ENCODE results near the gene UGT3A2. TPM values are rescaled to one million over a fixed set of nuclear protein-coding genes. Genes with fewer than 3 reads are reported as not detected.

Gene UGT3A2
- total RNA-seq, 1 experiment from 2014 or later: 0.10 TPM

DNA sequence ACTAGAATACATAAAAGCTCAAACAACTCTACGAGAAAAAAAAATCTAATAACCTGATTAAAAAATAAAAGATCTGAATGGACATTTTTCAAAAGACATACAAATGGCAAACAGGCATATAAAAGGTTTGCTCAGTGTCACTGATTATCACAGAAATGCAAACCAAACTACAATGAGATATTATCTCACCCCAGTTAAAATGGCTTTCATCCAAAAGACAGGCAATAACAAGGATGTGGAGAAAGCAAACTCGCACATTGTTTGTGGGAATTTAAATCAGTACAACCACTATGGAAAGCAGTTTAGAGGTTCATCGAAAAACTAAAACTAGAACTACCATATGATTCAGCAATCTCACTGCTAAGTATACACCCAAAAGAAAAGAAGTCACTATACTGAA lies 20.8 kb downstream of the UGT3A2 start:
- no peaks in the 10 kb centered on the region for H3K27me3 ChIP-seq (ENCODE audit: control insufficient read depth, insufficient read depth, low read length)
- ChIA-PET CTCF (no interaction called here), POLR2A (no interaction called here)
- intact Hi-C loops (cut with micrococcal nuclease; ENCODE audit: unreplicated experiment): no loop called here
- in situ Hi-C loops (cut with HindIII; ENCODE audit: low pct_unique_long_range_greater_than_20kb, low sequenced_read_pairs): no loop called here
- BruUV-seq (replicated peaks): no TSS peak
- no peak overlapping the region for H3K27ac ChIP-seq (ENCODE audit: low read length)
- no peak for DNase-seq (ENCODE audit: low read depth, low spot score)
- TF ChIP-seq POLR2AphosphoS5 (IDR thresholded peaks at IDR 0.05; ENCODE audit: low read depth, low read length) (no peak), TCF7L2 (IDR thresholded peaks at IDR 0.05; ENCODE audit: low read depth, low read length) (no peak), CTCF (IDR thresholded peaks at IDR 0.05) (no peak), SIN3A (IDR thresholded peaks at IDR 0.05; ENCODE audit: borderline replicate concordance, insufficient read depth, low read depth, low read length) (no peak)
- TF ChIP-seq, protein P1, sequence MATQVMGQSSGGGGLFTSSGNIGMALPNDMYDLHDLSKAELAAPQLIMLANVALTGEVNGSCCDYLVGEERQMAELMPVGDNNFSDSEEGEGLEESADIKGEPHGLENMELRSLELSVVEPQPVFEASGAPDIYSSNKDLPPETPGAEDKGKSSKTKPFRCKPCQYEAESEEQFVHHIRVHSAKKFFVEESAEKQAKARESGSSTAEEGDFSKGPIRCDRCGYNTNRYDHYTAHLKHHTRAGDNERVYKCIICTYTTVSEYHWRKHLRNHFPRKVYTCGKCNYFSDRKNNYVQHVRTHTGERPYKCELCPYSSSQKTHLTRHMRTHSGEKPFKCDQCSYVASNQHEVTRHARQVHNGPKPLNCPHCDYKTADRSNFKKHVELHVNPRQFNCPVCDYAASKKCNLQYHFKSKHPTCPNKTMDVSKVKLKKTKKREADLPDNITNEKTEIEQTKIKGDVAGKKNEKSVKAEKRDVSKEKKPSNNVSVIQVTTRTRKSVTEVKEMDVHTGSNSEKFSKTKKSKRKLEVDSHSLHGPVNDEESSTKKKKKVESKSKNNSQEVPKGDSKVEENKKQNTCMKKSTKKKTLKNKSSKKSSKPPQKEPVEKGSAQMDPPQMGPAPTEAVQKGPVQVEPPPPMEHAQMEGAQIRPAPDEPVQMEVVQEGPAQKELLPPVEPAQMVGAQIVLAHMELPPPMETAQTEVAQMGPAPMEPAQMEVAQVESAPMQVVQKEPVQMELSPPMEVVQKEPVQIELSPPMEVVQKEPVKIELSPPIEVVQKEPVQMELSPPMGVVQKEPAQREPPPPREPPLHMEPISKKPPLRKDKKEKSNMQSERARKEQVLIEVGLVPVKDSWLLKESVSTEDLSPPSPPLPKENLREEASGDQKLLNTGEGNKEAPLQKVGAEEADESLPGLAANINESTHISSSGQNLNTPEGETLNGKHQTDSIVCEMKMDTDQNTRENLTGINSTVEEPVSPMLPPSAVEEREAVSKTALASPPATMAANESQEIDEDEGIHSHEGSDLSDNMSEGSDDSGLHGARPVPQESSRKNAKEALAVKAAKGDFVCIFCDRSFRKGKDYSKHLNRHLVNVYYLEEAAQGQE (IDR thresholded peaks at IDR 0.05; ENCODE audit: insufficient read depth in 1 of 2, low read depth in 2 of 2, low read length in 1 of 2): no peak
- H3K36me3 ChIP-seq (ENCODE audit: control insufficient read depth, insufficient read depth, low read length): no peaks in the 10 kb centered on the region
- no peak for ATAC-seq
- H3K9me3 ChIP-seq (ENCODE audit: control insufficient read depth, insufficient read depth, low read depth, low read length): no peaks in the 10 kb centered on the region
- H3K4me3 ChIP-seq (ENCODE audit: low read depth in 2 of 2, low read length in 2 of 2): no peak overlapping the region
- no peaks in the 10 kb centered on the region for H3K4me1 ChIP-seq (ENCODE audit: control insufficient read depth, insufficient read depth, low read length)

DNA sequence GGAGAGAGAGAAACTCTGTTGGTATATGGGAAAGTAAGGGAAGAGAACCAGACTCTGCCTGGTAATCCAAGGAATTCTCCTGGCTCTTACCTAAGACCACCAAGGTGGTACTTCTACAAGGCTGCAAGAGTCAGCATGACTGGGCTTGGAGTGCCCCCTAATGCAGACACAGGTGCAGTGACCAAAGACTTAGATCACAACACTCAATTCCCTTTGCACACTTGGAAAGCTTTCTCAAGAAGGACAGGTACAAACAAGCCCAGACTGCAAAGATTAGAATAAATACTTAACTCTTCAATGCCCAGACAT lies 25.2 kb downstream of the UGT3A2 start:
- Histone ChIP-seq H3K9me3 (ENCODE audit: control insufficient read depth, insufficient read depth, low read depth, low read length) (no peaks in the 10 kb centered on the region), H3K27me3 (ENCODE audit: control insufficient read depth, insufficient read depth, low read length) (no peaks in the 10 kb centered on the region), H3K4me1 (ENCODE audit: control insufficient read depth, insufficient read depth, low read length) (no peaks in the 10 kb centered on the region), H3K27ac (ENCODE audit: low read length) (no peak overlapping the region), H3K36me3 (ENCODE audit: control insufficient read depth, insufficient read depth, low read length) (no peaks in the 10 kb centered on the region), H3K4me3 (ENCODE audit: low read depth in 2 of 2, low read length in 2 of 2) (no peak overlapping the region)
- TF ChIP-seq CTCF (IDR thresholded peaks at IDR 0.05): peak; percentile 19
- no peak for TF ChIP-seq TCF7L2 (IDR thresholded peaks at IDR 0.05; ENCODE audit: low read depth, low read length)
- intact Hi-C loops (cut with micrococcal nuclease; ENCODE audit: unreplicated experiment): no loop called here
- ATAC-seq: no peak
- BruUV-seq (replicated peaks): no TSS peak
- in situ Hi-C loops (cut with HindIII; ENCODE audit: low pct_unique_long_range_greater_than_20kb, low sequenced_read_pairs): no loop called here
- POLR2A ChIA-PET: no interaction called here
- CTCF ChIA-PET: no interaction called here
- no peak for DNase-seq (ENCODE audit: low read depth, low spot score)

Measured in Panc1 (cell line).